Colonic mucosa (tissue), 4 donors: ENCODE results near the gene PIP4K2B. TPM values are rescaled to one million over a fixed set of nuclear protein-coding genes. Genes with fewer than 3 reads are reported as not detected.

Source experiments
- DNase-seq: peaks from one replicate; pipeline ENCODE4 v3.0.0-alpha.2; 2020
- H3K27ac ChIP-seq: fragments of 200-600 bp; one replicate; pipeline ENCODE4 v1.8.0; 2021
- H3K27me3 ChIP-seq: fragments of 200-600 bp; one replicate; pipeline ENCODE4 v1.8.0; 2021
- H3K36me3 ChIP-seq: fragments of 200-600 bp; one replicate; pipeline ENCODE4 v1.8.0; 2021
- H3K4me1 ChIP-seq: fragments of 200-600 bp; one replicate; pipeline ENCODE4 v1.8.0; 2021; ENCODE audit warnings: mild to moderate bottlenecking
- H3K4me3 ChIP-seq: fragments of 200-600 bp; one replicate; pipeline ENCODE4 v1.8.0; 2021
- H3K9ac ChIP-seq, 2 donors: one replicate each; pipeline ENCODE4 v1.7.0; 2013; ENCODE audit warnings: control low read depth in 2 of 2, low read depth in 2 of 2, low read length in 2 of 2
- H3K9me3 ChIP-seq: fragments of 200-600 bp; one replicate; pipeline ENCODE4 v1.8.0; 2021
- intact Hi-C: fragments of 100-400 bp; cut with DNase I; formaldehyde crosslinking; loops from one replicate; pipeline ENCODE4 v1.14.1; 2022
- microRNA-seq: library from miRNA; unstranded; fragments of <30 nt; microRNA quantifications from one replicate; pipeline ENCODE4, GENCODE V29; 2019
- total RNA-seq, 2 donors: library from RNA; stranded (reverse); fragmentation: NEBNext Ultra II Directional in 1 of 2; extraction: Animal tissue kit (Norgen Biotek cat#: 25700) in 1 of 2; gene quantifications; one replicate each; pipeline ENCODE4 v1.2.1, GENCODE V29; 2021
- TF ChIP-seq, protein P1 (sequence below): fragments of 200-600 bp; IDR thresholded peaks from one replicate; pipeline ENCODE4 v1.8.0; 2022; ENCODE audit warnings: antibody characterized with exemption, mild to moderate bottlenecking
- donor health status: healthy.
- donor health status: DM: no; HTN: no; CAD: no.
- donor health status: DM: no; HTN: no; CAD: no.

Gene PIP4K2B
- total RNA-seq, 2 donors from 2014 or later: 16.8 to 19.6 TPM

DNA sequence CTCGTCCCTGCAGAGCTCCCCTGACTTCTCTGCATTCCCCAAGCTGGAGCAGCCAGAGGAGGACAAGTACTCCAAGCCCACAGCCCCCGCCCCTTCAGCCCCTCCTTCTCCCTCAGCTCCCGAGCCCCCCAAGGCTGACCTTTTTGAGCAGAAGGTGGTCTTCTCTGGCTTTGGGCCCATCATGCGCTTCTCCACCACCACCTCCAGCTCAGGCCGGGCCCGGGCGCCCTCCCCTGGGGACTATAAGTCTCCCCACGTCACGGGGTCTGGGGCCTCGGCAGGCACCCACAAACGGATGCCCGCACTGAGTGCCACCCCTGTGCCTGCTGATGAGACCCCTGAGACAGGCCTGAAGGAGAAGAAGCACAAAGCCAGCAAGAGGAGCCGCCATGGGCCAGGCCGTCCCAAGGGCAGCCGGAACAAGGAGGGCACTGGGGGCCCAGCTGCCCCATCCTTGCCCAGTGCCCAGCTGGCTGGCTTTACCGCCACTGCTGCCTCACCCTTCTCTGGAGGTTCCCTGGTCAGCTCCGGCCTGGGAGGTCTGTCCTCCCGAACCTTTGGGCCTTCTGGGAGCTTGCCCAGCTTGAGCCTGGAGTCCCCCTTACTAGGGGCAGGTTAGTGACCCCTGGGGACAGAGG, 82.9 kb downstream of the PIP4K2B start:
- no peaks in the 10 kb centered on the region for H3K36me3 ChIP-seq
- H3K27ac ChIP-seq: no peak overlapping the region
- no peaks in the 10 kb centered on the region for H3K27me3 ChIP-seq
- H3K9me3 ChIP-seq: no peaks in the 10 kb centered on the region
- DNase-seq: no peak
- H3K9ac ChIP-seq: no peak overlapping the region
- no peak overlapping the region for H3K4me3 ChIP-seq
- intact Hi-C loops: no loop called here
- no peaks in the 10 kb centered on the region for H3K4me1 ChIP-seq
- TF ChIP-seq, protein P1, sequence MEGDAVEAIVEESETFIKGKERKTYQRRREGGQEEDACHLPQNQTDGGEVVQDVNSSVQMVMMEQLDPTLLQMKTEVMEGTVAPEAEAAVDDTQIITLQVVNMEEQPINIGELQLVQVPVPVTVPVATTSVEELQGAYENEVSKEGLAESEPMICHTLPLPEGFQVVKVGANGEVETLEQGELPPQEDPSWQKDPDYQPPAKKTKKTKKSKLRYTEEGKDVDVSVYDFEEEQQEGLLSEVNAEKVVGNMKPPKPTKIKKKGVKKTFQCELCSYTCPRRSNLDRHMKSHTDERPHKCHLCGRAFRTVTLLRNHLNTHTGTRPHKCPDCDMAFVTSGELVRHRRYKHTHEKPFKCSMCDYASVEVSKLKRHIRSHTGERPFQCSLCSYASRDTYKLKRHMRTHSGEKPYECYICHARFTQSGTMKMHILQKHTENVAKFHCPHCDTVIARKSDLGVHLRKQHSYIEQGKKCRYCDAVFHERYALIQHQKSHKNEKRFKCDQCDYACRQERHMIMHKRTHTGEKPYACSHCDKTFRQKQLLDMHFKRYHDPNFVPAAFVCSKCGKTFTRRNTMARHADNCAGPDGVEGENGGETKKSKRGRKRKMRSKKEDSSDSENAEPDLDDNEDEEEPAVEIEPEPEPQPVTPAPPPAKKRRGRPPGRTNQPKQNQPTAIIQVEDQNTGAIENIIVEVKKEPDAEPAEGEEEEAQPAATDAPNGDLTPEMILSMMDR: no peak

Small RNAs within 50 kb of the gene (microRNA-seq; reads per million reads assigned to microRNA genes)
- 1.7 reads per million for gene MIR4726
- not detected for gene MIR4727

Other genes starting within 250 kb of the PIP4K2B start
- gene SRCIN1, start 193.6 kb downstream of the PIP4K2B start, total RNA-seq: 1 to 10 TPM; 1.1 to 4.2 TPM
- 1 to 10 TPM; 1.1 to 1.8 TPM for gene EPOP, start 124.6 kb downstream of the PIP4K2B start, total RNA-seq
- gene MLLT6, start 94.3 kb downstream of the PIP4K2B start, total RNA-seq: 100 to 1,000 TPM in 1 of 2 donors, 10 to 100 TPM in 1; 74.1 to 109 TPM
- 100 to 1,000 TPM in 1 of 2 donors, 10 to 100 TPM in 1; 82.2 to 152 TPM for gene CISD3, start 69.2 kb downstream of the PIP4K2B start, total RNA-seq
- 10 to 100 TPM; 27.2 to 45.5 TPM for gene PCGF2, start 51.2 kb downstream of the PIP4K2B start, total RNA-seq
- 100 to 1,000 TPM; 160 to 253 TPM for gene PSMB3, start 46.8 kb downstream of the PIP4K2B start, total RNA-seq
- gene CWC25, start 25.8 kb upstream of the PIP4K2B start, total RNA-seq: 10 to 100 TPM; 18.7 TPM
- gene RPL23, start 54.2 kb upstream of the PIP4K2B start, total RNA-seq: 100 to 1,000 TPM; 845 to 956 TPM
- gene LASP1, start 70.5 kb upstream of the PIP4K2B start, total RNA-seq: 100 to 1,000 TPM; 297 to 330 TPM
- gene FBXO47, start 167.8 kb upstream of the PIP4K2B start, total RNA-seq: not detected